ENCODE measurements around the gene CSF1. TPM values are rescaled to one million over a fixed set of nuclear protein-coding genes. Genes with fewer than 3 reads are reported as not detected.

CSF1 gene
- total RNA-seq, 1 donor, result 53.9 TPM

DNA sequence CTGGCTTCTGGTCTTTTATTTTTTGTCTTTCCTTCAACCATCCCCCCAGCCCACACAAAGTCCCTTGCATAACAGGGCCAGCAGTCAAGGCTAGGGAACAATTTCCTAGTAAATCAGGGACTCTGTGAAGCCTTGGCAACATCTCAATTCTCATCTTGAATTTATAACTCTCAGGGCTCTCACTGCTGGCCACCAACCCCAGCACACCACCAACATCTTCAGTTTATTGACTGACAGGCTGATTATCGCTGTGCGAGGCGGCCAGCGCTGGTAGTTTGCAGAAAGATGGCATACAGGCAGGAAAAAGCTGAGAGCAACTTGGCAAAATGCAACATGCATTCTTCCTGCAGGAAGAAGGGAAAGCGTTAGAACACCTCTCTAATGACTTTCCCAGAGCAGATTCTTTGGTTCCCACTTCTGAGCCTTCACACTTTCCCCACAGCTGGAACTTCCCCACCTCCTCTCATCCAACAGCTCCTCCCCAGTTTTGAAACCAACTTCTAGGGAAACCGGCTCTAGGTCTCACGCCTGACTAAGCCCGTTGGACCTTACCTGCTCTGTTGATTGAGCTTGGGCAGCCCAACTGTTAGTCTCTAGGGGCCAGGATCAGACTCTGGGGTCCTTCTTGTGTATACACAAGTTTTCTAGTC lies 26.3 kb upstream of the CSF1 start:
- no peak overlapping the region for H3K4me3 ChIP-seq (ENCODE audit: insufficient read depth, low read length)
- no peaks in the 10 kb centered on the region for H3K27me3 ChIP-seq (ENCODE audit: insufficient read depth, low read length)
- no peaks in the 10 kb centered on the region for H3K9me3 ChIP-seq (ENCODE audit: low read depth, low read length)
- no peaks in the 10 kb centered on the region for H3K79me2 ChIP-seq (ENCODE audit: insufficient read depth, low read length)
- H3K27ac ChIP-seq (ENCODE audit: low read depth, low read length), result no peak overlapping the region
- no peak for DNase-seq (ENCODE audit: insufficient read length, low spot score, missing footprints)
- H3K4me2 ChIP-seq (ENCODE audit: insufficient read depth, low read length), result no peak overlapping the region
- no peak for TF ChIP-seq CTCF (IDR thresholded peaks at IDR 0.05; ENCODE audit: extremely low read depth, low read depth, low read length)
- H4K20me1 ChIP-seq (ENCODE audit: insufficient read depth, low read length), result no peaks in the 10 kb centered on the region
- H3K36me3 ChIP-seq (ENCODE audit: insufficient read depth, low read length), result no peaks in the 10 kb centered on the region
- H3K4me1 ChIP-seq (ENCODE audit: insufficient read depth, low read length), result peaks cover 16% of the 10 kb centered on the region
- no peak overlapping the region for H2AFZ ChIP-seq (ENCODE audit: low read length)

- H3K9me3 ChIP-seq (ENCODE audit: low read depth, low read length), result no peaks in the 10 kb centered on the region
- H3K4me1 ChIP-seq (ENCODE audit: insufficient read depth, low read length), result peaks cover 15% of the 10 kb centered on the region
- H3K27me3 ChIP-seq (ENCODE audit: insufficient read depth, low read length), result no peaks in the 10 kb centered on the region
- DNase-seq (ENCODE audit: insufficient read length, low spot score, missing footprints), result no peak
- no peak overlapping the region for H2AFZ ChIP-seq (ENCODE audit: low read length)
- H3K27ac ChIP-seq (ENCODE audit: low read depth, low read length), result no peak overlapping the region
- no peaks in the 10 kb centered on the region for H3K79me2 ChIP-seq (ENCODE audit: insufficient read depth, low read length)
- H3K4me3 ChIP-seq (ENCODE audit: insufficient read depth, low read length), result no peak overlapping the region
- H3K36me3 ChIP-seq (ENCODE audit: insufficient read depth, low read length), result no peaks in the 10 kb centered on the region
- no peaks in the 10 kb centered on the region for H4K20me1 ChIP-seq (ENCODE audit: insufficient read depth, low read length)
- no peak overlapping the region for H3K4me2 ChIP-seq (ENCODE audit: insufficient read depth, low read length)
- TF ChIP-seq CTCF (IDR thresholded peaks at IDR 0.05; ENCODE audit: extremely low read depth, low read depth, low read length), result no peak
Observed at GRCh38 chr1:109885589-109885988, 25.1 kb upstream of the CSF1 start.

DNA sequence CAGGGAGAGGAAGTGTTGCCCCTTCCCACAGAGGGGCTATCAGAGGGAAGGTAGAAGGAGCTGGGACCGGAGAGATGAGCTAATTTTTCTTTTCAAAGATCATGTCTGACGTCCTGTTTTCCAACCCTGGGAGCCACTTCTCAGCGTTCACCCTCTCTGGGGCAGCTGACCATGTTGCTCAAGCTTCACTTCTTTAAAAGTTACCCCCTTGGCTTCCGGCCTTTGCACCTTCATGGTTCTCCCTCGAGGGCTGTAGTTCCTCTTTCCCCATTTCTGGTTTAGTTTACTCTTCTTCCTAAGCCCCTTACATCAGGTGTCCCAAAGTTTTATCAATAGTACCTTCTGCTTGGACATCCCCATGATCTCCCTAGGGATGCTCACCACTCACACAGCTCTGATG lies 23.8 kb upstream of the CSF1 start:
- Histone ChIP-seq H4K20me1 (ENCODE audit: insufficient read depth, low read length) (no peaks in the 10 kb centered on the region), H3K9me3 (ENCODE audit: low read depth, low read length) (no peaks in the 10 kb centered on the region), H2AFZ (ENCODE audit: low read length) (no peak overlapping the region), H3K36me3 (ENCODE audit: insufficient read depth, low read length) (no peaks in the 10 kb centered on the region), H3K4me3 (ENCODE audit: insufficient read depth, low read length) (no peak overlapping the region), H3K27ac (ENCODE audit: low read depth, low read length) (no peak overlapping the region), H3K4me1 (ENCODE audit: insufficient read depth, low read length) (peaks cover 4% of the 10 kb centered on the region), H3K4me2 (ENCODE audit: insufficient read depth, low read length) (no peak overlapping the region), H3K79me2 (ENCODE audit: insufficient read depth, low read length) (no peaks in the 10 kb centered on the region), H3K27me3 (ENCODE audit: insufficient read depth, low read length) (no peaks in the 10 kb centered on the region)
- DNase-seq (ENCODE audit: insufficient read length, low spot score, missing footprints), result no peak
- no peak for TF ChIP-seq CTCF (IDR thresholded peaks at IDR 0.05; ENCODE audit: extremely low read depth, low read depth, low read length)

DNA sequence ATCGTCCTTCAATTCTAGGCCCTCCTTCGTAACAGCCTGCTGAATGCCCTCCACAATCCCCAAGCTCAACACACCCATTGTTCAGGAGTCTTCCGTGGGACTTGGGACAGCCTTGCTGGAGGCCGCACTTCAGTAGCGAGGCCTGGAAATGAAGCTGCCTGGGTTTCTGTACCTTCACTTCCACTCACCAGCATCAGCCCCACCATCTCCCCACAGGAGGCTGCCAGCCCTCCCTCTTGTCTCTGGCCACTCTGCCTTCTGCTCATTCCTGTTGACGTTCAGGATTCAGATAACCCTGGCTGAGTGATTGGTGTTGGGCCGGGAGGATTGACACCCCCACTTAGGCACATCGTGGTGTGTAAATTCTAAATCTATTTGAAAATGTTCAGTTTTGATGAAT lies 23.4 kb upstream of the CSF1 start:
- no peak for TF ChIP-seq CTCF (IDR thresholded peaks at IDR 0.05; ENCODE audit: extremely low read depth, low read depth, low read length)
- no peak overlapping the region for H2AFZ ChIP-seq (ENCODE audit: low read length)
- H4K20me1 ChIP-seq (ENCODE audit: insufficient read depth, low read length), result no peaks in the 10 kb centered on the region
- no peaks in the 10 kb centered on the region for H3K79me2 ChIP-seq (ENCODE audit: insufficient read depth, low read length)
- H3K36me3 ChIP-seq (ENCODE audit: insufficient read depth, low read length), result no peaks in the 10 kb centered on the region
- H3K27me3 ChIP-seq (ENCODE audit: insufficient read depth, low read length), result no peaks in the 10 kb centered on the region
- no peaks in the 10 kb centered on the region for H3K9me3 ChIP-seq (ENCODE audit: low read depth, low read length)
- DNase-seq (ENCODE audit: insufficient read length, low spot score, missing footprints), result no peak
- no peak overlapping the region for H3K4me2 ChIP-seq (ENCODE audit: insufficient read depth, low read length)
- H3K27ac ChIP-seq (ENCODE audit: low read depth, low read length), result no peak overlapping the region
- H3K4me1 ChIP-seq (ENCODE audit: insufficient read depth, low read length), result no peaks in the 10 kb centered on the region
- H3K4me3 ChIP-seq (ENCODE audit: insufficient read depth, low read length), result no peak overlapping the region

Data from osteoblast (primary cell).